GM19240 (cell line): ENCODE data around the gene PRKCQ.

Source experiments
- DNase-seq: peaks from one replicate; pipeline ENCODE4 v3.0.0; 2011; ENCODE audit warnings: low spot score; ENCODE audit not compliant: insufficient read length

The PRKCQ gene

DNA sequence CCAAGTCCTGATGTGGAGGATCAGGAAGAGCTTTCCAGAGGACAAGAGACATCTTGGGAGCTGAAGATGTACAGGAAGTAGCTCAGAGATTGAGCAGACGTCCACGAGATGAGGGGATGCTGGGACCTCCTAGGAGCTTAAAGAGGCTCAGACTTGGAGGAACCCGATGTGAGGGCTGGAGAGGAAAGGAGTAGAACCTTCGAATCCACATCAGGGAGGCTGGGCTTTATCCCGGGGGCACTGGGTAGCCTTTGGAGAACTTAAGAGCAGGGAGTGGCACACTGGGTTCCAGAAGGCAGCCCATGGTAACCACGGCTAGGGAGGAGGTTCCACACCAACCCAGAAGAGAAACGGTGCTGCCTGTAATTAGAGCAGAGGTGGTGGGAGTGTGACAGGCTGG, 10.8 kb downstream of the PRKCQ start:
- DNase-seq: no peak

DNA sequence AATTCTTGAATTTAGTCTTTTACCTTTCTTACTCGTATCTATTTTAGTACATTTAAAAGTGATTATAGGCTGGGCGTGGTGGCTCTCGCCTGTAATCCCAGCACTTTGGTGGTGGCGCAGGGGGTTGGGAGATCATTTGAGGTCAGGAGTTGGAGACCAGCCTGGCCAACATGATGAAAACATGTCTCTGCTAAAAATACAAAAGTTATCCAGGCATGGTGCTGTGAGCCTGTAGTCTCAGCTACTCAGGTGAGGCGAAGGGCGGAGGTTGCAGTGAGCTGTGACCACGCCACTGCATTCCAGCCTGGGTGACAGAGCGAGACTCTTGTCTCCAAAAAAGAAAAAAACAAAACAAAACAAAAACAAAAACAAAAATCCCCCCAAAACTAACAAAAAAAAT, 12.2 kb downstream of the PRKCQ start:
- no peak for DNase-seq

DNA sequence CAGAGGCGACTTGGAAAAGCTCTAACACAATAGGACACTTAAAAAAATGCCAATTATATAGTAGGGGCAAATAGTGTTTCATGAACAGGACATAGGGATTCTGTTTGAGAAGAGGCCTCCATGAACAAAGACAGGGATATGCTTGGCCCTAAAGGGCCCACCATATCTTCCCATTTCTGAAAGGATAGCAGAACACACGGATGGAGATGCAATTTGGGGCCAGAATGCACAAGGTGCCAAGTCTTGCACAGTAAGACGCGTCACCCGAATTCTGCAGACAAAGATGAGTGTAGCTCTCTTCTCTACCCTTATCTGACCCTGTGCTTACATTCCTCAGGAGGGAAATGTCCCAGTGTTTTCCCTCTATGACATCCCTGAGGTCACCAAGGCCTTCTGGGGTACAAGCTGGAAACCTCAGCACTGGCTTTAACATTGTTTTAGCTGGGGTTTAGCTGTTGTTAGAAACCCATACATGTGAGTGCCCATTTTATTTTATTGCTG, 12.8 kb downstream of the PRKCQ start:
- DNase-seq: no peak

DNA sequence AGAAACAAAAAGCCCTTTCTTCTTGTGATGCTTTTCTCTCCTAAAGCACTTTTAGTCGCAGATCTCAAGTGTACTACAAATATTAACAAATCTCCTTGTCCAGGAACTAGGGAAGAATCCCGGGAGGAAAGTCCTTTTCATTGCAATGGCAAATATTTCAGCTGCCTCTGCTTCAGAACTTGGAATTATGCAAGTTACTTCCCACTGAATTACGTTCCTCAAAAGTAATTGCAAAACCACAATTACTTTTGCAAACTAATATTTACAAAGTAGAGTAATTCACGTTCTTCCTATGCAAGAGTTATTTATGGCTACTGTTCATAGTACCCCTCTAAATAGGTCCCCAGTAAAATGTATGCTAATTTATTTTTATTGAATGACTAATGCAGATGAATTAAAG, 14.5 kb downstream of the PRKCQ start:
- DNase-seq: no peak

DNA sequence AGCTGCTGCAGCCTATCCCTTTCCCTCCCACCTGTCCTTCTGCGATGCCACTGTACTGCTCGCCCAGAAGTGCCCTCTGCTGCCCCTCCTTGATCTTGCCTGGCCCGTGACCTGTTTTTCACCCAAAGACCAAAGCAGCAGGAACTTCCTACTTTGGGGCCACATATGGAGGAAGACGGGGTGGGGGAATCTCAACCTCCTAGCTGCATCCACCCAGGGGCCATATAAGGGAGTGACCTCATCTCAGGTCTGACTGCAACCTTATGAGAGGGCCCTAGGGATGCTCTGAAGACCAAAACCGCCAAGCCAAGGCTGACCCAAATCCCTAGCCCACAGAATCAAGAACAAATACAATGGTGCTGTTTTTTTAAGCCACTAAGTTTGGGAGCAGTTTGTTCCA, 15.7 kb downstream of the PRKCQ start:
- DNase-seq: no peak

DNA sequence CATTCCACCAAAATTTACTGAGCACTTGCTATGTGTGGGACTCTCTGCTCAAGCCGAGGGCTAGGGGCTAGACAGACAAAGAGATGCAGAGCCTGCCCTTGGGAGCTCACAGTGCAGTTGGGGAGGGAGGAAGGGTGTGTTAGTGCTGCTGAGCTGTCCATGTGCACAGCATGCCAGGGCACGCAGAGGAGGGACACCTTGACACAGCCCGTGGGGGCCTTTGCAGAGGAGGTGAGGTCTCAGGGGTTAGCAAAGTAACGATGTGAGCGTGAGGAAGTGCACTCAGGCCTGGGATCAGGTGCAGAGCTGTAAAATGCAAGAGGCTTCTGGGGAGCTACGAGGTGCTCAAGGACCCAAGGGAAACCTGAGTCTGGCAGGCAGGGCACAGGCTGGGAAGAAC, 16.3 kb downstream of the PRKCQ start:
- DNase-seq: no peak

DNA sequence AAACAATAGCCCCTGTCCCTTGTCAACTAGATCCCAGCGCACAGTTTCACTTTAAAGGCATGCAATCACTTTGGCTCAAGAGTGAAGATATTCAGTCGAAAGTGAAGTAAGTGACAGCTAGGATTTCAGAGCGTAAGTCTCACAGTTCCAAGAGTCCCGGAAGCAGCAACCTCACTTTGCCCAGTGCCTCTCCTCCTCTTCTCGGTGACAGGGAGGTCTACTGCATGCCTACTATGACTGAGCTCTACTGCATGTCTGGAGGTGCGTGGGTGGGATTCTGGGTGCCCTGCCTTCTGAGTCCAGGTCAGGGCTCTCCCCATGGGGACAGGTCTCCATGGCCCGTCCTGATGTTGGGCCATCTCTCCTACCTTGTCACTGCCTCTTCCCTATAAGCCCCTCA, 17.0 kb downstream of the PRKCQ start:
- no peak for DNase-seq

DNA sequence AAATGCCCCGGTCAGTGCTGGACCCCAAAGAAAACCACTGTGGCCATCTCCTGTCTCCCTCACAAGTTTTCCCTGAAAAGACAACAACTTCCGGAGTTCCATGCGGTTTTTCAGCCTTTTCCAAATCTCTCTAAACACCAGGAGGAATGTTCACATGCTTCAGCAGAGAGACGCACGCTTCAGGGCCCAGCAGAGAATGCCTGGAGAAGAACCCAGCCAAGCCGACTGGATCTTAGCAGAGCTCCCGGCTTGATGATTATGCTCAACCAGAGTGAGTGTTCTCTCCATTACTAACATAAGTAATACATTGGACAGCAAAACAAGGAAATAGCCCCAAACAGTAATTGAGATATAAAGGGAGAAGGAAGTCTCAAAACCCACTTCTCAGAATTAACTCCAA, 17.9 kb downstream of the PRKCQ start:
- no peak for DNase-seq

DNA sequence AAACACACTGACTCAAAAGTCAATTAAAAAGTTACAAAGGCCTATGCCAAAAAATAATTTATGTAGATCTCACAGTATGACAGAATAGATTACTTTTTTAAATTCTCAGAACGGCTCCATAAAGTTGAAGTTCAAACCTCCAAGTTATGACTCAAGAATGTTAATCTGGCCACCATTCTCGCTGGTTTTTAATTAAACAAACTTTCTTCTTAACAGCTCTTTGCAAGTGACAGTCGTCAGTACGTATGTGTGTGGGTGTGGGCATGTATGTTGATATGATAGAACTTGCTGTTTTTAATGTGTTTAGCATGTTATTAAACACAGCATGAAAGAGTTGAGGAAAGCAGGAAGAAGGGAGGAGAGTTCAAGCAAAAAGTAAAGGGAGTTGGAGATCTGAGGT, 18.5 kb downstream of the PRKCQ start:
- no peak for DNase-seq

DNA sequence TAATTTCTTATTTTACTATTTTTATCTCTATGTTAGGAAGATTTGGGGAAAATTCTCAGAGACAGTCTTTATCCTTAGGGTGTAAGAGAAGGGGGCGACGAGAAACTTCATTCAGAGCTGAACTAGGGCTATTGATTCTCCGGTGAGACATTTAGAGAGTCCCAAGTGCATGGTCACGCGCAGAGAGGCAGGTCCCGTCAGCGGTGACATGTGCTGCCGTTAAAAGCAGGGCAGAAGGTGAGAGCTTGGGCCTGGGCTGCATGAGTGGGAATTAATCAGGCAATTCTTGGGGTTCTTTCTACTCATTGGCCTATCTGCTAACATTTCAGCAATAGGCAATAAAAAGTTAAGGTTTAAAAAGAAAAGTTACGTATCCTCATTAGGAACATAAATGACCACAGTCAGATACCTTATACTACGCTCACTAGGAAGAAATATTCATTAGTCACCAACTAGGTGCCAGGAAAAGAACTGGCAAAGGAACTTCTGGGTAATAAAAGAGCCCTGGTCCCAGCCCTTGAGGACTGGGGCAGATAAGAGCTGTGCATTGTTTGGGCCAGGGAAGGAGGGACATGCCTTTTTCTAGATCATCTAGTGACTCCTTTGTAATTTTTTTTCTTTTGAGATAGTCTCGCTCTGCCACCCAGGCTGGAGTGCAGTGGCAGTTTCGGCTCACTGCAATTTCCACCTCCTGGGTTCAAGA, 21.2 kb downstream of the PRKCQ start:
- DNase-seq: no peak

DNA sequence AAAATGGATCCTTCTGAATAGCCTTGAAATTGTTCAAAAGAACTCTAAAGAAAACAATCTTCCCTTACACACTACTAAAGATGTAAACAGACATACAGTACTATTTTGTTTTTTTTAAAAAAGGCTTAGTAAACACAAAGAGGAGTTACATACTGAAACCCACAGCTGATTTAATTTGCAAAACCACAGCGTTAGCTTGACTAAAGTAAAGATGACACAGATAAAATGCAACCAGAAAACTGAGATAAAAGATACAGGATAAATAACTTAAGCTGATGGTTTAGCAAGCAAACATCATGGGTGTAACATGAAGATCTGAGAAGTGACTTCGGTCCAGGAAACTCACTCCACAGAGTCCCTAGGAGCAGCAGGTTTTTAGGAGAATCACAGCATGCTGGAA, 21.8 kb downstream of the PRKCQ start:
- DNase-seq: no peak

DNA sequence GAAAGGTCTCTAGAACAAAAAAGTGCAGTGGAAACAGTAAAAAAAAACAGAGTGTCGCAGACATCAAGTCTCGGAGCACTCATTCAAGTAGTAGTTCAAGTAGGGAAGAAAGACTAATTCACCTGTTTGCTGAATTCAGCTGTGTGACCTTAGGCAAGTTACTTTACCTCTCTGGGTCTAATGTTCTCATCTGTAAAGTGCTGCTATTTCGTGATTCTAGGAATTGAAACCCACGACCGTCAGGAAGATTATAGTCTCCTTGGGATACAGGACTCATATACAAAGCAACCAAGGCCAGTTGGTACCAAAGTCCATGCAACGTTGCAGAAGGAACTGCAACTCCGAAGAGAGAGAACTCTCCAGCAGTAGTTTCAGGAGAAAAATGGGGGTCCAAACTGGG, 26.1 kb downstream of the PRKCQ start:
- no peak for DNase-seq

DNA sequence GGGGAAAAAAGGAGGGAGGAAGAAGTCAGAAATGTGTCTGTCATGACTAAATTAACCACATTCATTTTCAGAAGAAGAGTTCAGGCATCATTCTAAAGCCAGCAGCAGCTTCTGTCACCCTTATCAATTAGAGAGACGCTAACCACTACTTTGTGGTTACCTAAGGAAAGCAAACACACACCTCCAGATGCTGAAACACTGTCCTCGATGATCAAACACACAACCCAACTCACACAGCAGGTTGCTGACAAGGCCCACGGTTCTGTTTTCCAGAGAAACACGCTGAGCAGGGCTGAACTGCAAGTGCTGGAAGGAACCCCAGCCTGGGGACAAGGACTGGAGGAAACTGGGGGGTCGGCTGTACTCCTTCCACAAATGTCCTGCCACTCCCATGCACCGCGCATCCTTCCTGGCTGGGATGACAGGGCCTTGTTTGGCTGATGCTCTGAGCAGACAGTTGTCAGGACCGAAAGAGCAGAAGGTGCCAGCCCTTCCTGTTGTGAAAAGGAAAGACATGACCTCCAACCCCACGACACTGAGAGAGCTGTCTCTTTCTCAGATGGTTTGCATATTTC, 36.6 kb downstream of the PRKCQ start:
- DNase-seq: peak; percentile 11

DNA sequence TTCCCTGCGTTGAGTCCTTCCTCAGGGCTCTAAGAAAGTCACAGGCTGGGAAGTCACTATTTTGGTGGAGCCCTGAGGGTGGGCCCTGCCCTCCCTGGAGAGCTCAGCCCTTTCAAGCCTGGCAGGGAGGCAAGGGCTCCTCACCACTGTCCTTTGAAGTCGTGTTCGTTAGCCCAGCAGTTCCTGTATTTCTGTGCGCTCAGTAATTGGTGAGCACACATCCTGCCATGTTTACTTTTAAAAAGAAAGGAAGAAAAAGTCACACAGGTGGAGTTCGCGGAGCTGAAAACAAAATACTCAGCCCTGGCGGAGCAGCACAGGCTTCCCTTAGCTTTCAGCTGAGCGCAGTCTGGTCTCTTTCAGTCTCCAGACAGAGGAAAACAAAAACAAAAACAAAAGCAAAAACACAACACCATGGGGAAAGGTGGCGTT, 37.1 kb downstream of the PRKCQ start:
- DNase-seq: no peak

DNA sequence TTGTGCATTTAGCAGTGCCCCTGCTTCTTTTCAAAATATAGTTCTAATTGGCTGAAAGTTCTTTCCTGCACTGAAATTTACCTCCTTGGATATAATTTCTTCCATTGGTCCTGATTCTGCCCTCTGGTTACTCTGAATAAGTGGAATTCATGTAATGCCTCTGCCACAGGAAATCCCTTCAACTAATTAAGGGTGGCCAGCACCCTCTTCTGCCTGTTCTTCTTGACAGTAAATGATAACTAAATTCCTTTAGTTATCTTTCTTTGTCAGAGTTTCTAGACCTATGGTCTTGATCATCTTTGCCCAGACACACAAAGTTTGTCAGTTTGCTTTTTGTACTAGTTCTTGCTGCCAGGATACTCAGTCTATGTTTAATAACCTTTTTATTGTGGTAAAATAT, 40.2 kb downstream of the PRKCQ start:
- DNase-seq: no peak

DNA sequence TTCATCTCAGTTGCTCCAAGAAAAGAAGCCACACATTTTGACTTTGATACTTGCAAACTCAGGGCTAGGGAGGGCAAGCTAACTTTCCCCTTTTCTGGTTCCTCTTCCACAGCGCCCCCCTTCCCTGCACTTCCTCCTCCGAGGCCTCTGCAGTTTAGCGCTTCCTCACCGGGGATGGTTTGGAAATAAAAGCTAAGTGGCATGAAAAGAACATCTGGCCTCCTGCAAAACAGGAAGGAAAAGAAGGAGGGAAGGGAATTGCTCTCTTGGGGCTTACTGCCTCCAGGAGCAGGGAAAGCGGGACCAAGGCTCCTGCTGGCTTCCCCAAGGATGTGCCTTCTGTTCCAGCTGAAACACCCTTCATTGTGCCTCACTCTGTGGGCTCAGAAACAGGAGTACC, 42.3 kb downstream of the PRKCQ start:
- DNase-seq: no peak

DNA sequence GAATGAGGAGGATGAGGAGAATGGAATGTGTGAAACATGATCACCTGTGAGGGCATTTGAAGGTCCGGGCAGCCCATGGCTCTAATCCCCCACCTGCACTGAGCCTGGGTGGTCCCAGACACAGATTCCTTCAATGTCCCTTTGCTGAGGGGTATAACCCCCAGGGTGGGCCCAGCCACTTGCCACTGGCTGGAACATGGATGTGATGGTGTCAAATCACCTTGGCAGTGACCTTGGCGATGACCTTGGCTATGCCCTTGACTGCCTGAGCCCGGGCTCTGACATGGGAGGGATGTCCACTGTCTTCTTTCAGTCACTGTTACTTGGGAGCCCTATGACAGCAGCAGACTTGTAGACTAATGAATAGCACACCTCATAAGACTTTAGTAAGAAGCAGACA, 44.0 kb downstream of the PRKCQ start:
- no peak for DNase-seq

DNA sequence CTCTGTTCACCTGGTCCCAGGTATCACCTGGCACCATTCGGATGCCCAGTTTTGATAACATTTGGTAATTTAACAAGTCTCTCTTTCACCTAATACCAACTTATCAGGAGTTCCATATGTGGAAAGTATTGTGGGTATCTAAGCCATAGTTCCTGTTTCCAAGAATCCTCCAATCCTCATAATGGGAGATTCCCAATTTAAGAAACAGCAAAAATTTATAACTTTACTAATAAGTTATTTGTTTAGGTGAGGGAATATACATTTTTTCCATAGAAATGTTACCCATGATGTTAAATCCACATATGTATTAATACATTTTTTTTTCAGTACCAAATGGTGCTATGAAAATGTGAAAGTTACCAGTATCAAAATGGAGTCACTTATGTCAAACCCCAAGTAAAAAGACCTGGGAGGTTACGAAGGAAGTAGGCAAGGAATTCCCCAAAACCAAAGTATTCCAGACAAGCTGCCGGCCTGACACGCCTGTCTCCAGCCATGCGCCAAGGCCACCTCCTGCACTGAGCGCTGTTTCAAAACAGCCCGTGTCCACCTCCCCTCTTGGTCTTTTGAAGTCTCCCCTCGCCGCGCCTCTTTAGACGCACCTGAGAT, 44.8 kb downstream of the PRKCQ start:
- no peak for DNase-seq

DNA sequence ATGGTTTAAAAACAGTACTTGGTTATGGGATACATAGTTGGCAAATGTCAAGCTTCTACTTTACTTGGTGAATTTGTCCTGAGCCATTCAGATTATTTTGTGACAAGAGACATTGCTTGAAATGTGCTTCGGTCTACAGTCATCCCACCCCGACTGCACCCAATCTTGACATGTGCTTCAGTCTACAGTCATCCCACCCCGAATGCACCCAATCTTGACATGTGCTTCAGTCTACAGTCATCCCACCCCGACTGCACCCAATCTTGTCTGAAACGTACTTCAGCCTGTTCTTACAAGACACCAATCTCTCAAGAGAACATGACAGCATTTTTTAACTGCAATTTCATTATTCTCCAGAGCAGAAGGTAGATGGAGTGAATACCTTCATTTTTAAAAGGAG, 47.8 kb downstream of the PRKCQ start:
- no peak for DNase-seq

DNA sequence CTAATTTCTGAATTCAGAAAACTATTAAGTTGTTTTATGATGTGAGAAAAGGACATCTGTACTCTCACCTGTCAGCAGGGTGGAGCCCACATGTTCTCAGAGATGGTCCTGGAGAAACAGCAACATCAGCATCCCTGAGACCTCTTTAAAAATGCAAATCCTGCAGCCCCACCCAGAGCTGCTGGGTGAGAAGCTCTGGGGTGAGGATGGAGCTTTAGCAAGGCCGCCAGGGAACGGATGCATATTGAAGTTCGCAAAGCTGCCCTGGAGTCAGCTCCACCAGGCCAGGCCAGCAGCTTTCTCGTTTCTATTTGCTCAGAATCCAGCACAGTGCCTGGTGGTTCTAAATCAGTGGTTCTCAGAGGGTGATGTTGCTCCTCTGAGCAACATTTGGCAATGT, 49.1 kb downstream of the PRKCQ start:
- DNase-seq: no peak

DNA sequence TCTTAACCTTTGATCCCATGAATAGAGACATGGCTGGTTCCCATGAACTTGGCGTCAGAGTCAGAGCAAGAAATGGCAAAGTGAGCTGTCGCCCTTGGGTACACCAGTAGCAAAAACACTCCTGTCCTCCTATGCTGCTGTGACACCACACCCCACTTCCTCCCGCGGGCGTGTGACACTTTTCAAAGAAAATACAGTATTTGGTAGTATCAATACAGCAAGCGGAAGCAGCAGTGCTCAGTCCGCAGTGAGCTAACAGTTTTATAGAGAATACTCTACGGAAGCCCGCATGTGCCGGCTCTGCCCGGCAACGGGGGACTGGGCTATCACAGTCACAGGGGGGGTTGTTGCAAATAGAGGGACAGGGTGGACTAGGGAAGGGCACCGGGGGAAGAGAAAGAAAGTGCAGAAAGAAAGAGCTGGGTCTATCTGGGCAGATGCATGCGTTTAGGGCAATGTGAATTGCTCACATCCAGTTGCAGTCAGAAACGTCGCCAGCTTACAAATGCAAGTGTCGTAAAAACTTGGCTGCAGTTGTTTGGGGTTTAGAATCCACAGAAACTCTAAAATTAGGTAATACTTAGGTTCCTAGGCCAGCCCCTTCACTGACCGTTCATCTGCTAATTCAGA, 49.8 kb downstream of the PRKCQ start:
- DNase-seq: no peak

DNA sequence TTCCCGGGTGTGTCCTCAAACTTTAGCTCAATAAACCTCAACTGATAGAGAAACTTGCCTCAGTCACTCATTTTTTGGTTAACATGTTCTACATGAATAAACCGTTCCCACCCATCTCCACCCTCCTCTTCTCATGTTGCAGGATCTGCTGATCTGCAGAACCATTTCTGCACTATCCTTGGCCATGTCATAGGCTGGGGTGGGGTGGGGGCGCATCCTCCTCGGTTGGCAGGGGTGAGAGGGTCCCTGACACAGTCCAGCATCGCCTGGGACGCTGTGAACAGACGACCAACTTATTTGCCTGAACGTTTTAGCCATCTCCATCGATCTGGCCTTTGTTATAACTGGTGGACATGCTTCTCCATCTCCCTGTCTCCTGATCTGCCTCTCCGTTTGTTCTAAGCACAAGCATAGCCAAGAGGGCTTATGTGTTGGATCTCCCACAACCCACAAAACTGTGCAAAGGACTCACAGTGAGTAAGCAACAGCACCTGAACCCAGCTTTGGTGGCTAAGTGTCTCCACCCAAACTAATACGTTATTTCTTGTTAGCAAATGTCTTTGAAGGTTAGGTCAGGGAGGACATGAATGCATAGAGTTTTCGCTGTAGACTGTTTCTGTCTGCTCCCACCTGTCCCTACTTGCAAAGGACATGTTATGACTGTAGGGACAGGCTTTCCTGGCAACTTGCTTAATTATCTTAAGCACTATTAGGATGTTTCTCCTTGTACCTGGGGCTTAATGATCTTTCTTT, 51.7 kb downstream of the PRKCQ start:
- no peak for DNase-seq
